IMR-90 (cell line): Measurements from ENCODE around the gene MIEN1.

Source experiments
- CHD1 ChIP-seq: IDR thresholded peaks from 2 replicates; pipeline ENCODE4 v1.6.1; 2012; ENCODE audit warnings: low read depth, low read length, improper control_type of control experiment
- CTCF ChIP-seq: conservative IDR thresholded peaks from 2 replicates; pipeline ENCODE4 v1.5.1; 2012; ENCODE audit warnings: mild to moderate bottlenecking, low read depth, low read length, improper control_type of control experiment
- MAFK ChIP-seq: IDR thresholded peaks from 2 replicates; pipeline ENCODE4 v1.6.1; 2012; ENCODE audit warnings: low read depth, low read length, improper control_type of control experiment
- MAZ ChIP-seq: IDR thresholded peaks from 2 replicates; pipeline ENCODE4 v1.6.1; 2012; ENCODE audit warnings: low read depth, mild to moderate bottlenecking, low read length, improper control_type of control experiment, moderate library complexity, borderline replicate concordance
- NFE2L2 ChIP-seq: fragments of 150-350 bp; IDR thresholded peaks from 2 replicates; pipeline ENCODE4 v1.6.1; 2016; ENCODE audit warnings: low read depth, mild to moderate bottlenecking, low read length
- POLR2A ChIP-seq: IDR thresholded peaks from 2 replicates; pipeline ENCODE4 v1.6.1; 2012; ENCODE audit warnings: mild to moderate bottlenecking, low read depth, low read length
- RAD21 ChIP-seq: IDR thresholded peaks from 2 replicates; pipeline ENCODE4 v1.6.1; 2012; ENCODE audit warnings: low read length, improper control_type of control experiment
- RCOR1 ChIP-seq: IDR thresholded peaks from 2 replicates; pipeline ENCODE4 v1.6.1; 2012; ENCODE audit warnings: mild to moderate bottlenecking, low read length, improper control_type of control experiment; ENCODE audit not compliant: insufficient replicate concordance
- SMC3 ChIP-seq: fragments of 150-350 bp; IDR thresholded peaks from 2 replicates; pipeline ENCODE4 v1.6.1; 2016; ENCODE audit warnings: low read depth, mild to moderate bottlenecking, antibody characterized with exemption, low read length, moderate library complexity
- TF ChIP-seq, protein P1 (sequence below): fragments of 150-350 bp; IDR thresholded peaks from 2 replicates; pipeline ENCODE4 v1.6.1; 2016; ENCODE audit warnings: low read depth, mild to moderate bottlenecking, low read length, moderate library complexity, borderline replicate concordance

GRCh38 chr17:39772415-39772814 lies 42.1 kb upstream of the MIEN1 start:
- no peak for TF ChIP-seq SMC3
- no peak for TF ChIP-seq CTCF
- TF ChIP-seq POLR2A = no peak
- TF ChIP-seq RAD21 = no peak
- no peak for TF ChIP-seq MAZ
- no peak for TF ChIP-seq MAFK
- TF ChIP-seq, protein P1, sequence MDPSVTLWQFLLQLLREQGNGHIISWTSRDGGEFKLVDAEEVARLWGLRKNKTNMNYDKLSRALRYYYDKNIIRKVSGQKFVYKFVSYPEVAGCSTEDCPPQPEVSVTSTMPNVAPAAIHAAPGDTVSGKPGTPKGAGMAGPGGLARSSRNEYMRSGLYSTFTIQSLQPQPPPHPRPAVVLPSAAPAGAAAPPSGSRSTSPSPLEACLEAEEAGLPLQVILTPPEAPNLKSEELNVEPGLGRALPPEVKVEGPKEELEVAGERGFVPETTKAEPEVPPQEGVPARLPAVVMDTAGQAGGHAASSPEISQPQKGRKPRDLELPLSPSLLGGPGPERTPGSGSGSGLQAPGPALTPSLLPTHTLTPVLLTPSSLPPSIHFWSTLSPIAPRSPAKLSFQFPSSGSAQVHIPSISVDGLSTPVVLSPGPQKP = no peak
- no peak for TF ChIP-seq NFE2L2
- no peak for TF ChIP-seq CHD1
- TF ChIP-seq RCOR1 = no peak
